Activated T-helper 1 cell treated with Interleukin-2 at 50 U/mL for 16 hours (primary cell): ENCODE results near the gene CISH.

Experiments used
- DNase-seq: peaks from one replicate; pipeline ENCODE4 v3.0.0-alpha.2; 2020; ENCODE audit warnings: low read depth

Gene CISH

DNA sequence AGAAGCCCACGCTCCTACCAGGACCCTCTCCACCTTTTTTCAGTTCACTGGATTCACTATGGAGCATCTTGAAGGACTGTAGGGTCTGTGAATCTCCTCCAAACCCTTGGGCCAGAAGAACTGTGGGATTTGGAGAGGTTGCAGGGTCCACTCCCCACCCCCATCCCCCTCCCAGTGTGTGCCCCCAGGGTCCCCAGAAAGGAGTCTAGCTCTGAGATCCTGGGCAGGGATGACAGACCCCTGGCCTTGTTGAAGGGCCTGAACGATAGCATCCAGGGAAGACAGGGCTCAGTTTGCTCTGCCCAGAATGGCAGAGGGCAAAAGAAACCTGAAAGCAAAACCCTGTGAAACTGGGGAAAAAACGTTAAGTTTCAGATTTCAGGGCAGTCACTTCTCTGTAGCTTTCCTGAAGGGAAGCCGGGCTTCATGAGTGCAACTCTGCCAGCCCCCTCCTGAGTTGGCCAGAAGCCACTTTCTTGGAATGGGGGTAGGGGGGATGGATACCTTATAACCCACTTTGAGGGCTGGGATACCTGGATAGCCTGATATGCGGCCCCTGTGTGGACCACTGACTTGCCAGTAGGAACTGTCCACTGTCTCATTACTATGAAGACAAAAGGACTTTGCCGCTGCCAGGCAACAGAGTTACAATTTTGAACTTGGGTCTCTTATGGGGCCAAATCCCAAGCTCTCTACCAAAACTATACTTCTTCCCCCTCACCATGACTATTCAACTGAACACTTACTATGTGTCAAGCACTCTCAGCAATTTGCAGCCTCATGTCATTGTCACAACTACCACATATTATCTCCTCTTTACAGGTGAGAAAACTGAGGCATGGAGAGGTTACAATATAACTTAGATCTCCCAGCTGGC, 1.6 kb upstream of the CISH start:
- no peak for DNase-seq

DNA sequence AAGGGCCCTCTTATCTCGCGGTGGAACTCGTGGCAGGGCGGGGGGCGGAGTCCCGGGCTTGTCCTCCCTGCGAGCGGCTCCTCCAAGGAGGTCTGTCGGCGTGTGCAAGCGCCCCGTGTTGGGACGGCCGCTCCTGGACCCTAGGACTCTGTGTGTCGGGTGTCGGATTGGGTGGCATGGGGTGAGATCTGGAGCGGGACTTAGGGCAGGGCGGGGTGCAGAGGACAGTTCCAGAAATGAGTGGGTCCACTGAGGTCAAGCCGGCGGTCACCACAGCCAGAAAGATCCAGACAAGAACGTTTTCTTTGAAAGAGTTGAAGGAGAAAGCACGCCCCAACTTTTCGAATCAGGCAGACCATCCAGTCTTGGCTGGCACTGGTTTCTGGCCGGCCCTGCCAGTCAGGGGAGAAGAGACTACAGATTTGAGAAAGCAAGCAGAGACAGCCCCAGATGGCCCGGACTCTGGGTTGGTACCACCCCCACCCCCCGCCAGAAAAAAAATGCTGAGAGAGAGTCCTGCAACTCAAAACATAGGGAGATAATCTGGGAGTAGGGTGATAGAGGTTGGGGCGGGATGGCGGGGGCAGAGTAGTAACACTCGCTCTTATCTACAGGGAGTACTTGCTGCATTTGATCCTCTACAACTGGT, 784 bp upstream of the CISH start:
- DNase-seq = no peak

- no peak for DNase-seq
Measured at GRCh38 chr3:50610992-50611463, 546 bp downstream of the CISH start.

- no peak for DNase-seq
Measured at GRCh38 chr3:50610181-50610971, 1.2 kb downstream of the CISH start.

DNA sequence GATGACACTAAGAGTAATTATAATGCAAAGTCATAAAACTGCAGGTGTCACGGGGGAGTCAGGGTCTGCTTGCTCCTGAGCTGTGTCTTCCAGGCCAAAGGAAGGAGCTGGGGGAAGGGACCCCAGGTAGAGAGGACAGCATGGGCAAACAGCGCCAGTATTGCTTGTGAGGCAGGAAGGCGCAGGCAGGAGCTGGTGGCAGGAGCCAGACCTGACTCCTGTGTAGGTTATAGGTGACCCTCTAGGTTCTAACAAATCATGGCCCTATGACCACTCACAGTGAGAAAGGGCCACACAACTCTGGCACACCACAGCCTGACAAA, 1.9 kb downstream of the CISH start:
- DNase-seq = no peak

DNA sequence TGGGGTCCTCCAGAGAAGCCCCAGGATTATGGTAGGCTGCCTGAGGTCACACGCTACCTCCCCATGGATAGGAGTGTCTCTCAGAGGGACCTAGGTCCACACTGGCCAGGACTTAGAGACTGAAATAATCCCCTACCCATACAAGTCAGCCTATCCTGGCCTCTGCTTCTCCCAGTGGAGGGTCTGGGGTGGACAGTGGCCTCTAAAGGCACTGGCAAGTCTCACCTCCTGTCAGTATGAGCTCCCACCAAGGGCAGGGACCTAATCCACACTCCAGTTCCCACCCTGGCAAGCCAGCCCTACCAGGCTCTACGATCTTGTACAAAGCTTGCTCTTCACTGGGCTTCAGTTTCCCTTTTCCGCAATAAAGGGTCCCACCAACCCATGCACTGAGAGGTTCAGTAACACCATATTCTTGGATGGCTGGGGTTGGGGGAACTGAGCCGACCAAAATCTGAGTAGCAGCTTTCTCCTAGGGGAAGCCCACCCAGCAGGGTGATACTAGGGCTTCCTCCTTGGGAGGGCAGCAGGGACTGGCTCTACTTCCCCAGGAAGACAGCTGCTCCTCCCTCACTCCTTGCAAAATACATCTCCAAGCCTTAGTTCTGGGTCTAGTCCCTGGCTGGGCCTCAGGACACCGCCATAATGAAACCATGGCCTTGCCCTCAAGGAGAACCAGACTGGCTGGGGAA, 2.4 kb downstream of the CISH start:
- DNase-seq = no peak

- DNase-seq = no peak
Measured at GRCh38 chr3:50608278-50608677, 3.3 kb downstream of the CISH start.

GRCh38 chr3:50607271-50608091, 4.1 kb downstream of the CISH start:
- DNase-seq = no peak

GRCh38 chr3:50606596-50606995, 5.0 kb downstream of the CISH start:
- no peak for DNase-seq

DNA sequence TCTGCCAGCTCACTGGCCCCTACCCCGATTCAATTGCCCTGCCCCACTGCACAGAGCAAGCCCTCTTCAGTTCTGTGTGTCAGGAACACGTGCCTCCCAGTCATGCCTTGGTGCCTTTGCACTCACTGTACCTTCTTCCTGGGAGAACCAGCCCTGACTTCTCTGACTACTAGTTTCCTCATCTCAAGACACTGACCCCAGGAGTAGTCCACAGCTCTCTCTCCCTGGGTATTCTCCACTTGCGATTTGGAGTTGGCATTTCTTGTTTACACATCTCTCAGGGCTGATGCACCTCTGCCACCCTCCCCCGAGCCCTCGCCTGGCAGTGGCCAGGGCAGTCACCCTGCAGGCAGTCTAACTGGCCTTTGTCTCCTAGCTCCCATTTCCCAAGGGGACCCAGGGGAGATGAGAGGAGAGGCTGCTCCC, 5.7 kb downstream of the CISH start:
- no peak for DNase-seq

- DNase-seq = no peak
Measured at GRCh38 chr3:50604628-50605588, 6.7 kb downstream of the CISH start.

DNA sequence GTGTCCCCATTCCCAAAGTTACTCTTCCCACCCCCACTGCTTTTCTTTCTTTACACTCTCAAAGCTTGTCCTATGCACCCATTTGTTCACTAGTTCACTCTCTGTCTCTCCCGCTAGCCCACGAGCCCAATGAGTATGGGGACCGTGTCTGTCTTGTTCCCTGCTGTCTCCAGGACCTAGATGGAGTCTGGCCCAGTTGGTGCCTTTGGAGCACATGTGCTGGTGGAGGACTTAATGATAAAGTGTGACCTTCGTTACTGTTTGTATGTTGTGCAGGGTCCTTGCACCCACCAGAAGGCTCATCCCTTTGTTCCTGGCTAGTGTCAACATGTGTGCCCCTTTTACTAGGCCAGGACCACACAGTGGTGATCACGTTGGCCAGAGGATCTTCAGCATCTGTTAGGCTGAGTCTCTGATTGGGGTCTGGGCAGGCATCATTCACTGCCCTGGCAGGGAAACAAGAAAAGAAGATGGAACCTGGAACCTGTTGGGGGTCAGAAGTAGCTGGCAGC, 7.4 kb downstream of the CISH start:
- no peak for DNase-seq

- DNase-seq = no peak
Measured at GRCh38 chr3:50603261-50604109, 8.1 kb downstream of the CISH start.

- no peak for DNase-seq
Measured at GRCh38 chr3:50602595-50603191, 8.9 kb downstream of the CISH start.

GRCh38 chr3:50600841-50601591, 10.6 kb downstream of the CISH start:
- peak; percentile 73 for DNase-seq

- no peak for DNase-seq
Measured at GRCh38 chr3:50600141-50600753, 11.3 kb downstream of the CISH start.

DNA sequence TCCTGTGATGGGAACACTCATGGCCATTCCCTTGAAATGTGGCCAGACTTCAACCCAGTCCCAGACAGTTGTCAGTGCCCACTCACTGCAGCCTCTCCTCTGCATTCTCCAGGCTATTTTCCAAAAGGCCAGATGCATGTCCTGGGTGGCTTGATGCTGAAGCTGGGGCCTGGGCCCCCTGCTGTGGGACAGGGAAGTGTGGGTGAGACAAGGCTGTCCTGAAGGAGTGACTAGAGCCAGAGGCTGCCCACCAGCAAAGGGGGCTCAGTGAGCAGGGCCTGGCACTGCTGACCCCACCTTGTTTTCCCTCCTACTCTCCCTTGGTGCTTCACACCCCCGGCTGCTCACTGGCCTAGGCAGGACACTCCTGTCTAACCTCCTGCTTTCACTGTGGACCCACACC, 11.9 kb downstream of the CISH start:
- DNase-seq = no peak
